Measurements from ENCODE around the gene VMO1.

VMO1 gene

GRCh38 chr17:4818276-4818675, 32.1 kb upstream of the VMO1 start:
- Histone ChIP-seq H3K36me3 (ENCODE audit: control insufficient read depth in 1 of 2, insufficient read depth in 2 of 2, low read length in 2 of 2) (peaks cover 64 to 69% of the 10 kb centered on the region in 2 experiments), H3K4me3 (ENCODE audit: low read depth, low read length) (no peak overlapping the region), H2BK12ac (ENCODE audit: low read length) (no peak overlapping the region), H3K14ac (ENCODE audit: low read length) (no peak overlapping the region), H3K18ac (ENCODE audit: low read length) (no peak overlapping the region), H3K9ac (ENCODE audit: low read length) (no peak overlapping the region), H3K4ac (ENCODE audit: low read depth, low read length) (no peak overlapping the region), H3K9me3 (ENCODE audit: insufficient read depth, low read depth, low read length) (peaks cover 6% of the 10 kb centered on the region), H3K79me1 (ENCODE audit: low read length) (no peaks in the 10 kb centered on the region), H4K12ac (ENCODE audit: low read depth, low read length) (no peak overlapping the region), H2AFZ (ENCODE audit: insufficient read depth, low read length, poor library complexity) (no peak overlapping the region), H4K91ac (ENCODE audit: low read depth, low read length) (no peak overlapping the region), H3K23ac (ENCODE audit: low read length) (no peak overlapping the region), H2AK5ac (ENCODE audit: low read length) (no peak overlapping the region), H3K4me2 (ENCODE audit: low read length) (no peak overlapping the region), H4K8ac (ENCODE audit: low read depth, low read length) (no peak overlapping the region), H3K27me3 (ENCODE audit: insufficient read depth, low read length) (no peaks in the 10 kb centered on the region), H2BK5ac (ENCODE audit: low read depth, low read length, poor library complexity) (no peak overlapping the region), H3K4me1 (ENCODE audit: control insufficient read depth in 1 of 2, insufficient read depth in 2 of 2, low read length in 2 of 2) (peaks cover 0 to 8% of the 10 kb centered on the region in 2 experiments), H2BK120ac (ENCODE audit: insufficient read depth, low read length, poor library complexity) (no peak overlapping the region), H3K79me2 (ENCODE audit: control insufficient read depth, insufficient read depth, low read length, poor library complexity) (no peaks in the 10 kb centered on the region), H3K27ac (ENCODE audit: low read depth, low read length) (no peak overlapping the region)
- no peak for DNase-seq
- no CpG with 5 or more reads among the region's 12 CpGs for whole genome bisulfite sequencing (ENCODE audit: extremely low coverage, insufficient coverage, insufficient read length)

- Histone ChIP-seq H3K18ac (ENCODE audit: low read length) (no peak overlapping the region), H2AFZ (ENCODE audit: insufficient read depth, low read length, poor library complexity) (no peak overlapping the region), H3K9me3 (ENCODE audit: insufficient read depth, low read depth, low read length) (peaks cover 5% of the 10 kb centered on the region), H3K4me2 (ENCODE audit: low read length) (no peak overlapping the region), H3K9ac (ENCODE audit: low read length) (no peak overlapping the region), H2BK12ac (ENCODE audit: low read length) (no peak overlapping the region), H2BK5ac (ENCODE audit: low read depth, low read length, poor library complexity) (no peak overlapping the region), H3K4ac (ENCODE audit: low read depth, low read length) (no peak overlapping the region), H2BK120ac (ENCODE audit: insufficient read depth, low read length, poor library complexity) (no peak overlapping the region), H3K23ac (ENCODE audit: low read length) (no peak overlapping the region), H3K79me2 (ENCODE audit: control insufficient read depth, insufficient read depth, low read length, poor library complexity) (no peaks in the 10 kb centered on the region), H3K27me3 (ENCODE audit: insufficient read depth, low read length) (no peaks in the 10 kb centered on the region), H3K79me1 (ENCODE audit: low read length) (no peaks in the 10 kb centered on the region), H4K12ac (ENCODE audit: low read depth, low read length) (no peak overlapping the region), H2AK5ac (ENCODE audit: low read length) (no peak overlapping the region), H3K4me3 (ENCODE audit: low read depth, low read length) (no peak overlapping the region), H3K27ac (ENCODE audit: low read depth, low read length) (no peak overlapping the region), H3K4me1 (ENCODE audit: control insufficient read depth in 1 of 2, insufficient read depth in 2 of 2, low read length in 2 of 2) (peaks cover 0 to 8% of the 10 kb centered on the region in 2 experiments), H4K8ac (ENCODE audit: low read depth, low read length) (no peak overlapping the region), H4K91ac (ENCODE audit: low read depth, low read length) (no peak overlapping the region), H3K36me3 (ENCODE audit: control insufficient read depth in 1 of 2, insufficient read depth in 2 of 2, low read length in 2 of 2) (peaks cover 52 to 56% of the 10 kb centered on the region in 2 experiments), H3K14ac (ENCODE audit: low read length) (no peak overlapping the region)
- WGBS (ENCODE audit: extremely low coverage, insufficient coverage, insufficient read length), result no CpG with 5 or more reads among the region's 13 CpGs
- no peak for DNase-seq
Observed at GRCh38 chr17:4816826-4817225, 30.7 kb upstream of the VMO1 start.

GRCh38 chr17:4815043-4815675, 29.0 kb upstream of the VMO1 start:
- H3K36me3 ChIP-seq (ENCODE audit: control insufficient read depth in 1 of 2, insufficient read depth in 2 of 2, low read length in 2 of 2), result peaks cover 53 to 61% of the 10 kb centered on the region in 2 experiments
- H3K79me1 ChIP-seq (ENCODE audit: low read length), result no peaks in the 10 kb centered on the region
- H3K14ac ChIP-seq (ENCODE audit: low read length), result no peak overlapping the region
- H2BK5ac ChIP-seq (ENCODE audit: low read depth, low read length, poor library complexity), result no peak overlapping the region
- H3K27ac ChIP-seq (ENCODE audit: low read depth, low read length), result no peak overlapping the region
- H3K4me2 ChIP-seq (ENCODE audit: low read length), result no peak overlapping the region
- no peak overlapping the region for H3K18ac ChIP-seq (ENCODE audit: low read length)
- DNase-seq, result no peak
- H3K9me3 ChIP-seq (ENCODE audit: insufficient read depth, low read depth, low read length), result peaks cover 7% of the 10 kb centered on the region
- H3K4me1 ChIP-seq (ENCODE audit: control insufficient read depth in 1 of 2, insufficient read depth in 2 of 2, low read length in 2 of 2), result peaks cover 9 to 14% of the 10 kb centered on the region in 2 experiments
- H2AFZ ChIP-seq (ENCODE audit: insufficient read depth, low read length, poor library complexity), result no peak overlapping the region
- H3K27me3 ChIP-seq (ENCODE audit: insufficient read depth, low read length), result no peaks in the 10 kb centered on the region
- no peaks in the 10 kb centered on the region for H3K79me2 ChIP-seq (ENCODE audit: control insufficient read depth, insufficient read depth, low read length, poor library complexity)
- no peak overlapping the region for H4K91ac ChIP-seq (ENCODE audit: low read depth, low read length)
- no peak overlapping the region for H3K23ac ChIP-seq (ENCODE audit: low read length)
- no peak overlapping the region for H4K8ac ChIP-seq (ENCODE audit: low read depth, low read length)
- H3K9ac ChIP-seq (ENCODE audit: low read length), result no peak overlapping the region
- H3K4me3 ChIP-seq (ENCODE audit: low read depth, low read length), result no peak overlapping the region
- WGBS (ENCODE audit: extremely low coverage, insufficient coverage, insufficient read length), result 100% methylated on average over 1 of the region's 7 CpGs
- H3K4ac ChIP-seq (ENCODE audit: low read depth, low read length), result no peak overlapping the region
- no peak overlapping the region for H4K12ac ChIP-seq (ENCODE audit: low read depth, low read length)
- no peak overlapping the region for H2AK5ac ChIP-seq (ENCODE audit: low read length)
- H2BK12ac ChIP-seq (ENCODE audit: low read length), result no peak overlapping the region
- H2BK120ac ChIP-seq (ENCODE audit: insufficient read depth, low read length, poor library complexity), result no peak overlapping the region

GRCh38 chr17:4812690-4813089, 26.5 kb upstream of the VMO1 start:
- DNase-seq, result no peak
- Histone ChIP-seq H3K4me1 (ENCODE audit: control insufficient read depth in 1 of 2, insufficient read depth in 2 of 2, low read length in 2 of 2) (peaks cover 24 to 28% of the 10 kb centered on the region in 2 experiments), H2BK5ac (ENCODE audit: low read depth, low read length, poor library complexity) (no peak overlapping the region), H2AK5ac (ENCODE audit: low read length) (no peak overlapping the region), H4K8ac (ENCODE audit: low read depth, low read length) (no peak overlapping the region), H3K4ac (ENCODE audit: low read depth, low read length) (no peak overlapping the region), H3K27me3 (ENCODE audit: insufficient read depth, low read length) (no peaks in the 10 kb centered on the region), H2BK12ac (ENCODE audit: low read length) (no peak overlapping the region), H3K4me3 (ENCODE audit: low read depth, low read length) (no peak overlapping the region), H3K23ac (ENCODE audit: low read length) (no peak overlapping the region), H3K18ac (ENCODE audit: low read length) (no peak overlapping the region), H3K14ac (ENCODE audit: low read length) (no peak overlapping the region), H4K91ac (ENCODE audit: low read depth, low read length) (no peak overlapping the region), H3K4me2 (ENCODE audit: low read length) (no peak overlapping the region), H2AFZ (ENCODE audit: insufficient read depth, low read length, poor library complexity) (no peak overlapping the region), H4K12ac (ENCODE audit: low read depth, low read length) (no peak overlapping the region), H3K27ac (ENCODE audit: low read depth, low read length) (no peak overlapping the region), H2BK120ac (ENCODE audit: insufficient read depth, low read length, poor library complexity) (no peak overlapping the region), H3K79me1 (ENCODE audit: low read length) (peaks cover 2% of the 10 kb centered on the region), H3K9ac (ENCODE audit: low read length) (no peak overlapping the region), H3K9me3 (ENCODE audit: insufficient read depth, low read depth, low read length) (peaks cover 5% of the 10 kb centered on the region), H3K79me2 (ENCODE audit: control insufficient read depth, insufficient read depth, low read length, poor library complexity) (peaks cover under 1% of the 10 kb centered on the region), H3K36me3 (ENCODE audit: control insufficient read depth in 1 of 2, insufficient read depth in 2 of 2, low read length in 2 of 2) (peaks cover 50 to 52% of the 10 kb centered on the region in 2 experiments)
- WGBS (ENCODE audit: extremely low coverage, insufficient coverage, insufficient read length), result no CpG with 5 or more reads among the region's 7 CpGs

Measured in trophoblast cell (in vitro differentiated cells and primary cell).